Tibial artery (tissue), 4 donors: ENCODE data around the gene MPRIP.

Source experiments
- DNase-seq, 2 donors: peaks; one replicate each; pipeline ENCODE4 v3.0.0-alpha.2; 2019
- H3K27ac ChIP-seq, 2 donors: fragments of 200-600 bp; sonication (generic) in 1 of 2; 1 replicate in 1 of 2; 2 replicates in 1 of 2; pipeline ENCODE4 v1.5.1; 2018 to 2019; ENCODE audit warnings: mild to moderate bottlenecking in 1 of 2
- H3K27me3 ChIP-seq, 2 donors: fragments of 200-600 bp; sonication (generic) in 1 of 2; one replicate each; pipeline versions ENCODE4 v1.5.1 to v1.6.0; 2016 to 2019
- H3K36me3 ChIP-seq, 3 donors: fragments of 200-600 bp; sonication (generic) in 2 of 3; one replicate each; pipeline ENCODE4 v1.5.1; 2016 to 2019; ENCODE audit warnings: mild to moderate bottlenecking in 2 of 3
- H3K4me1 ChIP-seq, 4 donors: fragments of 200-600 bp; sonication (generic) in 2 of 4; 1 replicate in 3 of 4; 2 replicates in 1 of 4; pipeline ENCODE4 v1.5.1; 2016 to 2019
- H3K4me3 ChIP-seq, 2 donors: fragments of 200-600 bp; sonication (generic) in 1 of 2; 1 replicate in 1 of 2; 2 replicates in 1 of 2; pipeline ENCODE4 v1.5.1; 2018 to 2019; ENCODE audit warnings: mild to moderate bottlenecking in 2 of 2
- H3K9me3 ChIP-seq, 3 donors: fragments of 200-600 bp; sonication (generic) in 1 of 3; one replicate each; pipeline ENCODE4 v1.5.1; 2016 to 2019
- CTCF ChIP-seq, 2 experiments: fragments of 200-600 bp in 1 of 2; fragments of 450-650 bp in 1 of 2; IDR thresholded peaks; one replicate each; pipeline ENCODE4 v1.5.1; 2017 to 2019; ENCODE audit warnings: antibody characterized with exemption in 2 of 2, mild to moderate bottlenecking in 1 of 2, moderate library complexity in 1 of 2
- intact Hi-C: fragments of 100-400 bp; cut with DNase I; formaldehyde crosslinking; loops from one replicate; pipeline ENCODE4 v1.15.0; 2023; ENCODE audit warnings: low total_unique reads

Gene MPRIP

GRCh38 chr17:17213775-17214174 is 171.5 kb downstream of the MPRIP start:
- no peak overlapping the region for H3K4me3 ChIP-seq
- H3K4me1 ChIP-seq: no peaks in the 10 kb centered on the region
- no peaks in the 10 kb centered on the region for H3K9me3 ChIP-seq
- intact Hi-C loops: no loop called here
- H3K36me3 ChIP-seq: peaks cover 60 to 82% (median 64%) of the 10 kb centered on the region in 3 donors
- no peak overlapping the region for H3K27ac ChIP-seq
- no peak for TF ChIP-seq CTCF (IDR thresholded peaks at IDR 0.05)
- no peaks in the 10 kb centered on the region for H3K27me3 ChIP-seq
- DNase-seq: no peak

DNA sequence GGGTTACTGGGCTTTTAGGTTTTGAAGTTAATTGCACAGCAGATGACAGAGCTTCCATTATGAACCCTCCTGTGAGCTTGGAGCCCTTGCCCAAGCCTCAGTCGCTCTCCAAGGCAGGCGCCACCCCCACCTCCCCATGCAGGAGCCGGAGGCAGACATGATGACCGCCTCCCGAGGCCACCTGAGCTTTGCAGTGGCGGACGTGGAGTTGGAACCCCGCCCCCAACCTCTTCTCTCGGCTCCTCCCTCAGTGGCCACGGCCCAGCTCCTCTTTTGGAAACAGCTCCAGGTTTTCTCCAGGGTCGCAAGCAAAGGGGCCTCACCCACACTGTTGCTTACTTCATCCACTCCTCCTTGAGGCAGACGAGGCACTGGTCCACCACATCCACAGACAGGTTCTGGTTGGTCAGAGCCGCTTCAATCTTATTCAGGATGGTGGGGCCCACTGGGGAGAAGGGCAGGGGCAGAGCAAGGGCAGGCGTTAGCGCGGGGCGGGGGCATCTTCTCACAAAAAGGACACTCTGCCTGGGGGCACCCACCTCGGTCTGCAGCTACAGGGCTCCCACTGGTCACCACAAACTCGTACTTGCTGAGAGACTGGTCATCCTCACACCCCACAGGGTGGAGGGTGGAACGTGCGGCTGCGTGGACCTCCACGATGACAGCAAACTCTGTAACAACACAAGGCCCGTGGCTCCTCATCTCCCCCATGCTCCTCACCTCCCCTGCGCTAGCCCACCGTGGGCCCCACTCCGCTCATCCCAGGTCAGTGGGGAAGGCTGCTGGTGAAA is 172.6 kb downstream of the MPRIP start:
- no peak overlapping the region for H3K4me3 ChIP-seq
- intact Hi-C loops: no loop called here
- DNase-seq: no peak
- no peaks in the 10 kb centered on the region for H3K9me3 ChIP-seq
- H3K36me3 ChIP-seq: peaks cover 69 to 93% (median 75%) of the 10 kb centered on the region in 3 donors
- no peaks in the 10 kb centered on the region for H3K4me1 ChIP-seq
- TF ChIP-seq CTCF (IDR thresholded peaks at IDR 0.05): no peak
- H3K27me3 ChIP-seq: no peaks in the 10 kb centered on the region
- H3K27ac ChIP-seq: no peak overlapping the region

DNA sequence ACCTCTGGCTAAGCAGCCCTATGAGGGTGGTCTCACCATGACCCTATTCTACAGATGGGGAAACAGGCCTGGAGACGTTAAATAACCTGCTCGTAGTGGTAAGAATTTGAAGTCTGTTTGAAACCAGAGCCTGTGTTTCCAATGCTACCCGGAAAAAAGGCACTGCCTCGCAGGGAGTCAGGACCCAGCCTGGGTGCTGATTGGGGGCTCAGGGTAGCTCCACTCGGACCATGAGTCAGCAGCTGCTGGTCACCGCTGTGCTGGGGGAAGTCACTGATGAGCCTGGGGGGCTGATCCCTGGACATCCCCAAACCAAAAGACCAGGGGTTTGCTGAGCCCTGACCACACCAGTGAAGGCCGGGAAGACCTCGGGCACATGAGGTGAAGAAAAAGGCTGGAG is 173.3 kb downstream of the MPRIP start:
- Histone ChIP-seq H3K27ac (no peak overlapping the region), H3K9me3 (no peaks in the 10 kb centered on the region)

GRCh38 chr17:17216236-17216635 is 174.0 kb downstream of the MPRIP start:
- intact Hi-C loops: no loop called here
- Histone ChIP-seq H3K27me3 (no peaks in the 10 kb centered on the region), H3K4me3 (no peak overlapping the region), H3K27ac (no peak overlapping the region), H3K36me3 (peaks cover 83 to 100% (median 89%) of the 10 kb centered on the region in 3 donors), H3K4me1 (no peaks in the 10 kb centered on the region), H3K9me3 (no peaks in the 10 kb centered on the region)
- no peak for TF ChIP-seq CTCF (IDR thresholded peaks at IDR 0.05)
- DNase-seq: no peak

More for the DNA sequence above, 173.3 kb downstream of the MPRIP start:
- no peaks in the 10 kb centered on the region for H3K27me3 ChIP-seq
- H3K36me3 ChIP-seq: peaks cover 76 to 100% (median 82%) of the 10 kb centered on the region in 3 donors
- TF ChIP-seq CTCF (IDR thresholded peaks at IDR 0.05): no peak
- intact Hi-C loops: no loop called here
- no peak overlapping the region for H3K4me3 ChIP-seq
- no peak for DNase-seq
- no peaks in the 10 kb centered on the region for H3K4me1 ChIP-seq

DNA sequence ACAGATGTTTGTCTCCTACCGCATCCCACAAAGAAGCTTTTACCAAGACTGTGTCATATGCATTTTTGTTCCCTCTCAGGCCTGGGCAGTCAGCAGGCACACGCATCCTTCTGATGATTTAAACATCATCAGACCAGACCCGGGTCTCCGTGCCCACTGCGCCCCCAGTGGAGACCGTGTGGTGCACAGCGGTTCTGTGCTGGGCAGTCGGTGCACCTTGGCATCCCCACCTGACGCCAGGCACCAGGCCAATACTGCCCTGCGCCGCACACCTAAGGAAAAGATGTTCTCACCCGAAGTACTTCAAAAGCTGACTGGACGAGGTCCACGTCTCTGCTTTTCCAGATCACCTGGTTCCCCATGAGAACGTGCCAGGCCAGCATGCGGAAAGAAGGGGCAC is 174.5 kb downstream of the MPRIP start:
- TF ChIP-seq CTCF (IDR thresholded peaks at IDR 0.05): no peak
- no peaks in the 10 kb centered on the region for H3K4me1 ChIP-seq
- H3K36me3 ChIP-seq: peaks cover 88 to 100% (median 94%) of the 10 kb centered on the region in 3 donors
- no peak overlapping the region for H3K27ac ChIP-seq
- no peaks in the 10 kb centered on the region for H3K9me3 ChIP-seq
- no peaks in the 10 kb centered on the region for H3K27me3 ChIP-seq
- DNase-seq: no peak
- no peak overlapping the region for H3K4me3 ChIP-seq
- intact Hi-C loops: no loop called here
